Activated CD8-positive, alpha-beta T cell treated with anti-CD3 and anti-CD28 coated beads for 36 hours (primary cell): ENCODE data around the gene STX3. TPM values are rescaled to one million over a fixed set of nuclear protein-coding genes. Genes with fewer than 3 reads are reported as not detected.

Source experiments
- ATAC-seq: fragments of 200-7000 bp; cut with Tn5 transposase; one replicate; pipeline ENCODE4 v1.10.0; 2021; ENCODE audit warnings: mild to moderate bottlenecking, moderate library complexity
- CTCF ChIA-PET: fragments of 350-600 bp; sonication (Branson Sonifier 250); formaldehyde crosslinking; loops from one replicate; lab custom pipeline; 2021; ENCODE audit warnings: antibody characterized with exemption; lab: Charles Lee
- POLR2A ChIA-PET: fragments of 350-600 bp; sonication (Branson Sonifier 250); formaldehyde crosslinking; loops from one replicate; lab custom pipeline; 2021; ENCODE audit warnings: antibody characterized with exemption; lab: Charles Lee
- DNase-seq: peaks from one replicate; pipeline ENCODE4 v3.0.0-alpha.2; 2020
- H3K27ac Mint-ChIP-seq: one replicate; pipeline ENCODE4 v1.8.0; 2021; ENCODE audit warnings: mild to moderate bottlenecking, mixed read lengths
- H3K27me3 Mint-ChIP-seq: one replicate; pipeline ENCODE4 v1.8.0; 2021; ENCODE audit warnings: mixed read lengths
- H3K36me3 Mint-ChIP-seq: one replicate; pipeline ENCODE4 v1.8.0; 2021; ENCODE audit warnings: low read depth, mixed read lengths
- H3K4me1 Mint-ChIP-seq: one replicate; pipeline ENCODE4 v1.8.0; 2021; ENCODE audit warnings: low read depth, mixed read lengths
- H3K4me3 Mint-ChIP-seq: one replicate; pipeline ENCODE4 v1.8.0; 2021; ENCODE audit warnings: mild to moderate bottlenecking, moderate library complexity, mixed read lengths
- H3K9me3 Mint-ChIP-seq: one replicate; pipeline ENCODE4 v1.8.0; 2021; ENCODE audit warnings: mixed read lengths
- CTCF ChIP-seq: fragments of 200-600 bp; IDR thresholded peaks from one replicate; pipeline ENCODE4 v1.8.0; 2022; ENCODE audit warnings: antibody characterized with exemption, mild to moderate bottlenecking
- intact Hi-C: fragments of 100-400 bp; cut with micrococcal nuclease; formaldehyde crosslinking; loops from one replicate; pipeline ENCODE4 v1.10.0; 2022
- total RNA-seq, 2 experiments: library from RNA; stranded (reverse); gene quantifications; one replicate each; pipeline ENCODE4 v1.2.3, GENCODE V29; 2021

STX3 gene
- 1 to 10 TPM; 8.3 to 9.5 TPM for total RNA-seq

GRCh38 chr11:59754859-59755700 is at the start of gene STX3:
Gene STX3 (plus strand): TSS chr11:59755376. CDS start chr11:59755606, 230 bp downstream.
- ATAC-seq (peak; percentile 88), DNase-seq (peak; percentile 78)
- intact Hi-C loops: loop anchor here (1.0 kb wide), 1 partner anchor 47 kb away; no protein-coding TSS in a partner anchor
- POLR2A ChIA-PET: interaction anchor here (0.6 to 2.5 kb wide), 6 partner anchors 14 to 440 kb away, joined by 3 to 14 read pairs (median 4); partner anchors contain the start of genes MRPL16 and PATL1
- peak within 1 kb of the TSS; percentile 67 for H3K27ac Mint-ChIP-seq
- TF ChIP-seq CTCF: no peak
- H3K4me3 Mint-ChIP-seq: peak within 1 kb of the TSS; percentile 96
- peaks cover 14% of the 10 kb centered on the region for H3K4me1 Mint-ChIP-seq
- peaks cover 4% of the 10 kb centered on the region for H3K27me3 Mint-ChIP-seq
- H3K36me3 Mint-ChIP-seq: no peaks in the 10 kb centered on the region
- CTCF ChIA-PET: interaction anchor here (0.8 to 6.0 kb wide), 23 partner anchors 10 to 610 kb away, joined by 3 to 92 read pairs (median 5); partner anchors contain the start of gene MRPL16
- H3K9me3 Mint-ChIP-seq: no peaks in the 10 kb centered on the region

GRCh38 chr11:59706518-59707285 is 48.5 kb upstream of the STX3 start:
- no peak overlapping the region for H3K27ac Mint-ChIP-seq
- POLR2A ChIA-PET: no interaction called here

GRCh38 chr11:59707371-59707770 is 47.8 kb upstream of the STX3 start:
- DNase-seq (no peak), ATAC-seq (no peak)
- H3K36me3 Mint-ChIP-seq: no peaks in the 10 kb centered on the region
- intact Hi-C loops: no loop called here
- H3K9me3 Mint-ChIP-seq: no peaks in the 10 kb centered on the region
- CTCF ChIA-PET: interaction anchor here (0.6 kb wide), 1 partner anchor 23 kb away, joined by 3 read pairs; no protein-coding TSS in a partner anchor
- H3K27ac Mint-ChIP-seq: no peak overlapping the region
- H3K4me3 Mint-ChIP-seq: no peak overlapping the region
- H3K4me1 Mint-ChIP-seq: no peaks in the 10 kb centered on the region
- no peak for TF ChIP-seq CTCF
- POLR2A ChIA-PET: interaction anchor here (0.6 kb wide), 1 partner anchor 185 kb away, joined by 3 read pairs; no protein-coding TSS in a partner anchor
- H3K27me3 Mint-ChIP-seq: peaks cover 10% of the 10 kb centered on the region

More at GRCh38 chr11:59706518-59707285, 48.5 kb upstream of the STX3 start:
- no peaks in the 10 kb centered on the region for H3K4me1 Mint-ChIP-seq
- peaks cover 10% of the 10 kb centered on the region for H3K27me3 Mint-ChIP-seq
- CTCF ChIA-PET: no interaction called here
- intact Hi-C loops: no loop called here
- ATAC-seq (no peak), DNase-seq (no peak)
- H3K9me3 Mint-ChIP-seq: no peaks in the 10 kb centered on the region
- H3K36me3 Mint-ChIP-seq: no peaks in the 10 kb centered on the region
- no peak overlapping the region for H3K4me3 Mint-ChIP-seq
- TF ChIP-seq CTCF: no peak

GRCh38 chr11:59708537-59708936 is 46.6 kb upstream of the STX3 start:
- ATAC-seq: no peak
- Mint-ChIP-seq H3K27me3 (peaks cover 10% of the 10 kb centered on the region), H3K4me3 (no peak overlapping the region), H3K36me3 (no peaks in the 10 kb centered on the region), H3K27ac (no peak overlapping the region), H3K9me3 (no peaks in the 10 kb centered on the region), H3K4me1 (no peaks in the 10 kb centered on the region)
- no peak for DNase-seq
- TF ChIP-seq CTCF: no peak
- intact Hi-C loops: no loop called here
- ChIA-PET CTCF (no interaction called here), POLR2A (no interaction called here)
